GM23338 (cell line): Measurements from ENCODE around the gene THAP5. TPM values are rescaled to one million over a fixed set of nuclear protein-coding genes. Genes with fewer than 3 reads are reported as not detected.

Source experiments
- ATAC-seq: fragments of 200-7000 bp; cut with Tn5 transposase; 3 replicates; pipeline ENCODE4 v1.9.1; 2020
- DNase-seq: peaks from one replicate; pipeline ENCODE4 v3.0.0-alpha.2; 2015; ENCODE audit warnings: low spot score
- H2AFZ ChIP-seq: fragments of 200-600 bp; sonication (generic); 2 replicates; pipeline ENCODE4 v1.8.0; 2016; ENCODE audit warnings: antibody characterized with exemption, mild to moderate bottlenecking, moderate library complexity
- H3F3A ChIP-seq: fragments of 200-600 bp; sonication (generic); replicated peaks from 2 replicates; pipeline ENCODE4 v1.8.0; 2017; ENCODE audit warnings: antibody characterized with exemption, mixed run types, low read depth
- H3K27ac ChIP-seq: fragments of 200-600 bp; sonication (generic); 2 replicates; pipeline ENCODE4 v1.6.1; 2016; ENCODE audit warnings: low read depth
- H3K27me3 ChIP-seq: fragments of 200-600 bp; sonication (generic); 2 replicates; pipeline ENCODE4 v1.8.0; 2016; ENCODE audit warnings: mild to moderate bottlenecking, mixed run types, moderate library complexity; ENCODE audit not compliant: insufficient read depth
- H3K36me3 ChIP-seq: fragments of 200-600 bp; sonication (generic); 2 replicates; pipeline ENCODE4 v1.8.0; 2016; ENCODE audit warnings: mild to moderate bottlenecking; ENCODE audit not compliant: insufficient read depth
- H3K4me1 ChIP-seq: fragments of 200-600 bp; sonication (generic); 2 replicates; pipeline ENCODE4 v1.8.0; 2016; ENCODE audit warnings: mild to moderate bottlenecking, moderate library complexity; ENCODE audit not compliant: insufficient read depth
- H3K4me2 ChIP-seq: fragments of 200-600 bp; sonication (generic); 2 replicates; pipeline ENCODE4 v1.7.1; 2017; ENCODE audit warnings: mixed run types
- H3K4me3 ChIP-seq: fragments of 200-600 bp; sonication (generic); 2 replicates; pipeline ENCODE4 v1.6.1; 2016; ENCODE audit warnings: mixed run types
- H3K79me2 ChIP-seq: fragments of 200-600 bp; sonication (generic); replicated peaks from 2 replicates; pipeline ENCODE4 v1.8.0; 2017; ENCODE audit warnings: mild to moderate bottlenecking; ENCODE audit not compliant: insufficient read depth
- H3K9me2 ChIP-seq: fragments of 200-600 bp; sonication (generic); 2 replicates; pipeline ENCODE4 v1.8.0; 2017; ENCODE audit not compliant: insufficient read depth
- H4K20me1 ChIP-seq: fragments of 200-600 bp; sonication (generic); replicated peaks from 2 replicates; pipeline ENCODE4 v1.8.0; 2017; ENCODE audit warnings: mild to moderate bottlenecking; ENCODE audit not compliant: insufficient read depth
- H3K27ac Mint-ChIP-seq: 2 replicates; pipeline ENCODE4 v1.8.0; 2020; ENCODE audit warnings: inconsistent platforms, mild to moderate bottlenecking, moderate library complexity, mixed read lengths
- H3K27me3 Mint-ChIP-seq: 3 replicates; pipeline ENCODE4 v1.8.0; 2022; ENCODE audit warnings: low read depth, mild to moderate bottlenecking, moderate library complexity, mixed read lengths, inconsistent platforms; ENCODE audit not compliant: insufficient read depth, poor library complexity
- H3K36me3 Mint-ChIP-seq: 3 replicates; pipeline ENCODE4 v1.8.0; 2021; ENCODE audit warnings: low read depth, mild to moderate bottlenecking, inconsistent platforms, moderate library complexity, mixed read lengths
- H3K4me1 Mint-ChIP-seq: 3 replicates; pipeline ENCODE4 v1.8.0; 2020; ENCODE audit warnings: mild to moderate bottlenecking, inconsistent platforms, mixed read lengths
- H3K4me3 Mint-ChIP-seq: 3 replicates; pipeline ENCODE4 v1.8.0; 2021; ENCODE audit warnings: moderate library complexity, mild to moderate bottlenecking, inconsistent platforms, mixed read lengths
- H3K9me3 Mint-ChIP-seq: 3 replicates; pipeline ENCODE4 v1.8.0; 2020; ENCODE audit warnings: moderate library complexity, mild to moderate bottlenecking, inconsistent platforms, mixed read lengths
- CREB1 ChIP-seq: fragments of 250-450 bp; sonication (Bioruptor Pico); IDR thresholded peaks from 2 replicates; pipeline ENCODE4 v1.5.0; 2020; ENCODE audit warnings: low read depth, mild to moderate bottlenecking, moderate library complexity
- CTCF ChIP-seq, 2 experiments: fragments of 200-600 bp in 1 of 2; sonication (generic) in 1 of 2; conservative IDR thresholded peaks; 2 replicates each; pipeline versions ENCODE4 v1.5.1 to v1.6.1; 2016 to 2017; ENCODE audit warnings: antibody characterized with exemption in 2 of 2, low read depth in 2 of 2, mild to moderate bottlenecking in 2 of 2, moderate library complexity in 1 of 2
- ETS1 ChIP-seq: IDR thresholded peaks from 2 replicates; pipeline ENCODE4 v1.6.1; 2016; ENCODE audit warnings: antibody characterized with exemption
- EZH2 ChIP-seq: fragments of 200-600 bp; sonication (generic); IDR thresholded peaks from one replicate; pipeline ENCODE4 v1.8.0; 2017; ENCODE audit warnings: antibody characterized with exemption, mild to moderate bottlenecking, low read depth; ENCODE audit not compliant: unreplicated experiment
- JUNB ChIP-seq: IDR thresholded peaks from one replicate; pipeline ENCODE4 v1.6.1; 2016; ENCODE audit warnings: antibody characterized with exemption; ENCODE audit not compliant: unreplicated experiment
- POLR2AphosphoS5 ChIP-seq: IDR thresholded peaks from 2 replicates; pipeline ENCODE4 v1.6.1; 2016; ENCODE audit warnings: antibody characterized with exemption, low read depth
- REST ChIP-seq: IDR thresholded peaks from one replicate; pipeline ENCODE4 v1.6.1; 2018; ENCODE audit warnings: antibody characterized with exemption; ENCODE audit not compliant: unreplicated experiment
- ZNF114 ChIP-seq: fragments of 250-450 bp; sonication (Bioruptor Pico); IDR thresholded peaks from 2 replicates; pipeline ENCODE4 v1.5.0; 2020; ENCODE audit warnings: mild to moderate bottlenecking, moderate library complexity
- ZNF462 ChIP-seq: fragments of 250-450 bp; sonication (Bioruptor Pico); IDR thresholded peaks from 2 replicates; pipeline ENCODE4 v1.5.0; 2020; ENCODE audit warnings: mild to moderate bottlenecking, moderate library complexity
- polyA plus RNA-seq: library from polyadenylated mRNA; unstranded; fragments of >200 nt; fragmentation: Nextera tagmentation; extraction: Ambion mirVana; gene quantifications from 2 replicates; pipeline ENCODE4 v1.2.1, GENCODE V29; 2016
- total RNA-seq: library from RNA; depleted of rRNA; stranded (reverse); fragments of >200 nt; shearing (Covaris generic); gene quantifications from 2 replicates; pipeline ENCODE4 v1.2.3, GENCODE V29; 2014

THAP5 gene
- total and polyA plus RNA-seq, 2 experiments from 2014 or later: 18.2 to 32.3 TPM

- no peak for ATAC-seq
- Histone ChIP-seq H3K27me3 (no peaks in the 10 kb centered on the region), H3K4me1 (no peaks in the 10 kb centered on the region; the same call in 1 of the 2 replicates)
Observed at GRCh38 chr7:108576116-108576515, 6.6 kb upstream of the THAP5 start.

GRCh38 chr7:108575156-108575555 lies 5.7 kb upstream of the THAP5 start:
- Histone ChIP-seq H3K27me3 (no peaks in the 10 kb centered on the region), H3F3A (no peaks in the 10 kb centered on the region), H4K20me1 (0 out of 2 replicates have a peak, but pooled peaks cover 6% of the 10 kb centered on the region), H3K4me2 (no peak overlapping the region), H3K9me2 (no peaks in the 10 kb centered on the region), H2AFZ (no peak overlapping the region), H3K36me3 (peaks cover 13% of the 10 kb centered on the region), H3K4me3 (no peak overlapping the region), H3K27ac (no peak overlapping the region), H3K4me1 (no peaks in the 10 kb centered on the region), H3K79me2 (peaks cover 36% of the 10 kb centered on the region)
- DNase-seq (no peak), ATAC-seq (no peak)
- H3K27ac Mint-ChIP-seq: no peak overlapping the region
- H3K36me3 Mint-ChIP-seq: peaks cover 58% of the 10 kb centered on the region
- peaks cover 4% of the 10 kb centered on the region for H3K27me3 Mint-ChIP-seq
- H3K4me1 Mint-ChIP-seq: peaks cover 9% of the 10 kb centered on the region; the same call in 2 of the 3 replicates
- no peak overlapping the region for H3K4me3 Mint-ChIP-seq
- H3K9me3 Mint-ChIP-seq: peaks cover 16% of the 10 kb centered on the region
- TF ChIP-seq CTCF (conservative IDR thresholded peaks at IDR 0.05; ENCODE audit: low read depth in 2 of 2) (no peak), ZNF114 (no peak), ETS1 (no peak), JUNB (no peak), CREB1 (CRISPR knock-in tag) (no peak), REST (no peak), POLR2AphosphoS5 (no peak), ZNF462 (CRISPR knock-in tag) (no peak)

More at GRCh38 chr7:108576116-108576515, 6.6 kb upstream of the THAP5 start:
- Histone ChIP-seq H3K27ac (no peak overlapping the region), H3K36me3 (peaks cover 13% of the 10 kb centered on the region), H3K4me2 (no peak overlapping the region), H3K79me2 (peaks cover 27% of the 10 kb centered on the region), H3K4me3 (no peak overlapping the region), H4K20me1 (0 out of 2 replicates have a peak, but pooled peaks cover 6% of the 10 kb centered on the region), H3K9me2 (no peaks in the 10 kb centered on the region), H3F3A (no peaks in the 10 kb centered on the region), H2AFZ (no peak overlapping the region)
- H3K27ac Mint-ChIP-seq: no peak overlapping the region
- H3K36me3 Mint-ChIP-seq: peaks cover 66% of the 10 kb centered on the region
- DNase-seq: no peak
- H3K27me3 Mint-ChIP-seq: peaks cover 4% of the 10 kb centered on the region
- no peak for TF ChIP-seq EZH2
- TF ChIP-seq JUNB: no peak
- TF ChIP-seq CREB1 (CRISPR knock-in tag): no peak
- H3K9me3 Mint-ChIP-seq: peaks cover 25% of the 10 kb centered on the region
- no peak overlapping the region for H3K4me3 Mint-ChIP-seq
- H3K4me1 Mint-ChIP-seq: peaks cover 11% of the 10 kb centered on the region
